CD4-positive, alpha-beta T cell treated with Interleukin-1 beta for 1 hour (primary cell): ENCODE measurements around the gene CCDC92.
A peak's percentile ranks its signal among the peaks of the same experiment; 100 is the strongest.

Experiments
- DNase-seq, 2 donors: peaks; one replicate each; pipeline ENCODE4 v3.0.0-alpha.2; 2020 to 2022

The CCDC92 gene

GRCh38 chr12:123971770-123972456 is 718 bp downstream of the CCDC92 start:
- DNase-seq = peak in 1 of 2 donors; percentile 34

- no peak for DNase-seq
Observed at GRCh38 chr12:123971449-123971769, 1.2 kb downstream of the CCDC92 start.

- no peak for DNase-seq
Observed at GRCh38 chr12:123967121-123967586, 5.5 kb downstream of the CCDC92 start.

GRCh38 chr12:123966596-123966995 is 6.0 kb downstream of the CCDC92 start:
- no peak for DNase-seq

GRCh38 chr12:123965382-123965781 is 7.2 kb downstream of the CCDC92 start:
- no peak for DNase-seq

GRCh38 chr12:123963821-123964220 is 8.8 kb downstream of the CCDC92 start:
- no peak for DNase-seq

GRCh38 chr12:123962513-123962912 is 10.1 kb downstream of the CCDC92 start:
- no peak for DNase-seq

- no peak for DNase-seq
Observed at GRCh38 chr12:123961585-123962345, 10.9 kb downstream of the CCDC92 start.

- DNase-seq = no peak
Observed at GRCh38 chr12:123960856-123961255, 11.8 kb downstream of the CCDC92 start.

GRCh38 chr12:123960029-123960735 is 12.4 kb downstream of the CCDC92 start:
- DNase-seq = no peak

- DNase-seq = no peak
Observed at GRCh38 chr12:123958876-123959275, 13.8 kb downstream of the CCDC92 start.

GRCh38 chr12:123958462-123958861 is 14.2 kb downstream of the CCDC92 start:
- DNase-seq = no peak

GRCh38 chr12:123957196-123957595 is 15.4 kb downstream of the CCDC92 start:
- DNase-seq = no peak

- no peak for DNase-seq
Observed at GRCh38 chr12:123956249-123956648, 16.4 kb downstream of the CCDC92 start.

GRCh38 chr12:123954647-123955350 is 17.8 kb downstream of the CCDC92 start:
- no peak for DNase-seq

- no peak for DNase-seq
Observed at GRCh38 chr12:123952037-123952436, 20.6 kb downstream of the CCDC92 start.

- DNase-seq = no peak
Observed at GRCh38 chr12:123951467-123951866, 21.2 kb downstream of the CCDC92 start.

- DNase-seq = no peak
Observed at GRCh38 chr12:123950476-123951349, 21.9 kb downstream of the CCDC92 start.

- DNase-seq = no peak
Observed at GRCh38 chr12:123949770-123950165, 22.9 kb downstream of the CCDC92 start.

- DNase-seq = no peak
Observed at GRCh38 chr12:123948796-123949769, 23.5 kb downstream of the CCDC92 start.

- DNase-seq = no peak
Observed at GRCh38 chr12:123948401-123948795, 24.2 kb downstream of the CCDC92 start.
